Stimulated activated CD8-positive, alpha-beta memory T cell treated with anti-CD3 and anti-CD28 coated beads, Interleukin-15, amount 100 ng/mL, for 24 hours (primary cell): Measurements from ENCODE around the gene RIIAD1.
"Not testable (repeated sequence)": the region's sequence is repeated elsewhere in the genome, so short reads cannot be mapped to it uniquely, and the experiment has no call there.

ENCODE experiments used
- DNase-seq: peaks from one replicate; pipeline ENCODE4 v3.0.0-alpha.2; 2020; ENCODE audit warnings: low read depth

The RIIAD1 gene

DNA sequence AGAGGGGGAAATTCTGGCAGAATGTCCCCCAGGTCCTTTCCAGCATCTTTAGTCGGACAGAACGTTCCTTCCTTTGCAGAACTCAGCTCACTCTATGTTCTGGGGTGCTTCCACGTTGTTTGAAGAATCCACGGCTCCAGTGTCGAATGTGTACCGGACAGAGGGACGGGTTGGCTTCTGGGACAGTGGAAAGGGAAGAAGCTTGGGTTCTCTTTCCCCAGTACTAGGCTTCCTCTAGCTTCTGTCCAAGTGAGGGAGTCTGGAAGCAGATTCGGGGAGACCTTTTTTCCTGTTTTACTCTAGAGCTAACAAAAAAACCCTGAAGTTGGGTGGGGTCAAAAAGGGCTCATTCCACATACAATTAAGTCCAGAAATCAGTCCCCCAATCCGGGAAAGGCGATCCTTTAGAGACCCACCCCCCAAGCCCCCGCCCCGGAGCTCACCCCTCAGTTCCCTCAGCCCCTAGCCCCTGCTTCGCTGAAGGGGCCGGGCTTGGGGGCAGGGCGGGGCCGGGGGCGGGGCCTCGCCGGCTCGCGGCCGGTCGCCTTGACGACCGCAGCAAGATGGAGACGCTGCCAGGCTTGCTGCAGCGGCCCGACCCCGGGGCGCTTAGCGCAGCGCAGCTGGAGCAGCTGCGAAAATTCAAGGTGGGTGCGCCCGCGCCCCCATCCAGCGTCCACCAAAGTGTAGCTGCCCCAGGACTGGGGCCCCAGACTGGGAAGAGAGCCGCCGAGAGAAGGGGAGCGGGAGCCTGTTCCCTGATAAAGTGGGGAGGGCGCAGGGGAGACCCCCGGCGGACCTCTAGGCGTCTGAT lies at the start of gene RIIAD1:
RIIAD1 (plus strand) TSS at position 549 of the 814 bp plus-strand sequence; CDS start at position 564, 15 bp downstream.
- no peak for DNase-seq

GRCh38 chr1:151673407-151673806 lies 47.9 kb upstream of the RIIAD1 start:
- no peak for DNase-seq

DNA sequence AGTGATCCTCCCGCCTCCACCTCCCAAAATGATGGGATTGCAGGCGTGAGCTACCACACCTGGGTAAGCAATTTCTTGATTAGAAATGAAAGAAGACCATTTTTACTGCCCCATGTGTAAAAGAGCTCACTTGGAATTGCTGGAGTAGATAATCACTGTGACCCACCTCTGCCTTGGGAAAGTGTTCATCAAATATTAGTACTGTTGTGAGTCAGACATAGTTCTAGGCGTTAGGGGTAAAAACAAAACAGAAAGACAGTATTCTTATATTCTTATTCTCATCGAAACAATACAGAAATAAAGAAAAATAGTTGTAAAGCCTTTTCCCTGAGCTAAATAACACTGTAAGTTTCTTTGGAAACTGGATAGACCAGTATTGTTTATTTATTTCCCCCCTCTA lies 40.9 kb upstream of the RIIAD1 start:
- DNase-seq: no peak

DNA sequence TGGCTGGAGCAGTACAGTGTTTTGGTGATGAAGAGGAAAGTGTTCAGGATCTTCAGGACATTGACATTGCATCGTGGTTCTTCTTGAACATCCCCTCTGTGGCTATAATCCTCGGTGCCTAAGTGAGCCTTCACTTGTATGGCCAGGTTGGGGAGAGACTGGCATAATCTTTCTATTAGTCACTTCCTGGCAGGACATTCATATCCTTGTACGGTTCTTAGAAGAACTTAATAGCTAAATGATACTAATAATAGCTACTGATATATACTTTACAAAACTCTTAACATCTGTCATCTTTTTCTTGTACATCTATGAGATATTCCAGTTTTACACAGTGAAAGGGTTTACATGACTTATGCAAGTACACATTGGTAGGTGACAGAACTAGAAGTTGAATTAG lies 40.5 kb upstream of the RIIAD1 start:
- DNase-seq: no peak

DNA sequence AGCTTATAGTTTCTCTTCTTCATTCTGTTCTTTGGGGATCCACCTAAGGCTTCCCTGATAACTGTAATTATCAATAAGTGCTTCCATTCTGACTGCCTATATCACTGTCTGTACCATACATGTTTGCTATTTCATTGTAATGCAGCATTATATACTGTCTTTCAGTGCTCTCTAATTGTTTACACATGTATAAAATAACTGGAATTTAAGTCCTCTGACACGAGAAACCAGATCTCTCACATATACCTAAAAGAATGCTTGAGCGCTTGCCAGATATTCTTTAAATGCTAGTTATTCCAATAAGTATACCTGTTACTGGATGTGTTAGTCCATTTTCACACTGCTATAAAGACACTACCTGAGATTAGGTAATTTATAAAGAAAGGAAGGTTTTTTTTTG lies 39.4 kb upstream of the RIIAD1 start:
- DNase-seq: no peak

DNA sequence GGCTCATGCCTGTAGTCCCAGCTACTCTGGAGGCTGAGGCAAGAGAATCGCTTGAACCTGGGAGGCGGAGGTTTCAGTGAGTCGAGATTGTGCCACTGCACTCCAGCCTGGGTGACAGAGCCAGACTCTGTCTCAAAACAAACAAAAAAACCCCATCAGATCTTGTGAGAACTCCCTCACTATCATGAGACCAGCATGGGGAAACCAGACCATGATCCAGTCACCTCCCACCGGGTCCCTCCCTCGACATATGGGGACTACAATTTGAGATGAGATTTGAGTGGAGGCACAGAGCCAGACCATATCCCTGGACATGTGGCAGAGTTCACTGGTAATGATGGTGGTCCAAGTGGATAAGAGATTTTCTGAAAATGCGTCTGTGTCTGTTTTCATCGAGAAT lies 38.4 kb upstream of the RIIAD1 start:
- not testable (repeated sequence) for DNase-seq

- no peak for DNase-seq
Observed at GRCh38 chr1:151684128-151684527, 37.2 kb upstream of the RIIAD1 start.

- no peak for DNase-seq
Observed at GRCh38 chr1:151686561-151686960, 34.8 kb upstream of the RIIAD1 start.

- no peak for DNase-seq
Observed at GRCh38 chr1:151689494-151689893, 31.8 kb upstream of the RIIAD1 start.

DNA sequence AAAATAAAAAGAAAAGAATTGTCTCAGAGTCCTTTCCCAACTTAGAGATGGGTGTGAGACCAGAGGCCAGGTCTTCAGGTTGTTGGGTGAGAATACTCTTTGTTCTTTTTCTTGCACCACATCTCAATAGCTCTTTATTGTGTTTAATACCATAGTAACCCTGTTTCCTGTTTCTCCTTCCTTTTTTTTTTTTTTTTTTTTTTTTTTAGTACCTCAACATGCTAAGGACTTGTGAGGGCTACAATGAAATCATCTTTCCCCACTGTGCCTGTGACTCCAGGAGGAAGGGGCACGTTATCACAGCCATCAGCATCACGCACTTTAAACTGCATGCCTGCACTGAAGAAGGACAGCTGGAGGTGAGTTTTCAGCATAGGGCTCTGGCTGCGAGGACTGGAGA lies 29.1 kb upstream of the RIIAD1 start:
- no peak for DNase-seq

GRCh38 chr1:151693057-151693651 lies 28.2 kb upstream of the RIIAD1 start:
- DNase-seq: no peak

GRCh38 chr1:151701515-151701914 lies 19.8 kb upstream of the RIIAD1 start:
- DNase-seq: no peak

DNA sequence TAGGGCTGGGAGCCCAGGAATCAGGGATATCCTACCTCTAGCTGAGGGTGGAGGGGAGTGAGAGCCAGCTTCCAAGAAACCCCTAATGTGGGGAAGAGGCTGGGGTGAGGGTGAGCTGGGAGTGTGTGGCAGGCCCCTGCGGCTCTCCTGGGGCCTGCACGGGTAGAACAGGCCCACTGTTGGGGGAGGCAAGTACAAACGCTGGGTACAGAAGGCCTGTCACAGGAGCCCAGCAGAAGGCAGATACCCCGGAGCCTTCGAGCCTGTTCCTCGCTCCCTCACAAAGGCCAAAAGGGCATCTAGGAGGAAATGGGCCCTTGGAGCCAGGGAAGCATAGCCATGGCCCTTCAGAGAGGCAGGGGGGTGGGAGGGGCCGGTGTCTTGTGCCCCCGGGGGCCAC lies 18.4 kb upstream of the RIIAD1 start:
- DNase-seq: no peak

DNA sequence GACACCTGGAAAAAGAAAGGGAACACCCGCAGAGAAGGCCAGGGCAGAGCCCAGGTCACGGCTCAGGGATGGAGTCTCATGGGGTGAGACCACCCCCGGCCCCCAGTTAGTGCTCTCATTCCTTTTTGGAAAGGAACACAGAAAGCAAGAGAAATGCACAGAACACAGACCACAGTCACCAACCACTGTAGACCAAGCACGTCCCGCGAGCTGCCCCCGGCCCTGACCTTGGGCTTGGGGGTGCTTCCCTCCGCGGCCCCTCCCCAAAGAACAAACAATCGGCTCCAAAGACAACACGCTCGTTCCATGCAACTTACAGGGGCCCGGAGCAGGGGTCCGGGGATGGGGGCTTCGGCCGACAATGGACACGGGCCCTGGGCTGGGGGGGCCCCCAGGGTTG lies 17.5 kb upstream of the RIIAD1 start:
- no peak for DNase-seq

DNA sequence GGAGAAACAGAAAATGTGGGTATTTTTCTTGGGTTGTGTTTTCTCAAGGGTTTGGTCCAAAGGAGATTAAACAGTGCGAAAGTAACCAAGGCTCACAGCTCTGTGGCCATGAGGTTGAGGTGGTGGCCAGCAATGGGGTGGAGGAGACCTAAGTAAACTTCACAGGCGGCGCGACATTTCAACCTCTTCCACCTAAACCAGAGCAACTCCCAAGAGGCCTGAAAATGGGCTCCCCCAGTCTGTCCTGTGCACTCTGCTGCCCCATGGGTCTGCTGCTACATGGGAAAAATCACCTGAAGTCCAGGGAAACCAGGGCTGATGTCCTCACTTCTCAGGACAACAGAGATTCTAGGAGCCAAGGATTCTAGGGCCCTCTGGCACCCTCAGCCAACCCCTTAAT lies 17.1 kb upstream of the RIIAD1 start:
- DNase-seq: no peak

GRCh38 chr1:151705146-151705545 lies 16.2 kb upstream of the RIIAD1 start:
- DNase-seq: no peak

DNA sequence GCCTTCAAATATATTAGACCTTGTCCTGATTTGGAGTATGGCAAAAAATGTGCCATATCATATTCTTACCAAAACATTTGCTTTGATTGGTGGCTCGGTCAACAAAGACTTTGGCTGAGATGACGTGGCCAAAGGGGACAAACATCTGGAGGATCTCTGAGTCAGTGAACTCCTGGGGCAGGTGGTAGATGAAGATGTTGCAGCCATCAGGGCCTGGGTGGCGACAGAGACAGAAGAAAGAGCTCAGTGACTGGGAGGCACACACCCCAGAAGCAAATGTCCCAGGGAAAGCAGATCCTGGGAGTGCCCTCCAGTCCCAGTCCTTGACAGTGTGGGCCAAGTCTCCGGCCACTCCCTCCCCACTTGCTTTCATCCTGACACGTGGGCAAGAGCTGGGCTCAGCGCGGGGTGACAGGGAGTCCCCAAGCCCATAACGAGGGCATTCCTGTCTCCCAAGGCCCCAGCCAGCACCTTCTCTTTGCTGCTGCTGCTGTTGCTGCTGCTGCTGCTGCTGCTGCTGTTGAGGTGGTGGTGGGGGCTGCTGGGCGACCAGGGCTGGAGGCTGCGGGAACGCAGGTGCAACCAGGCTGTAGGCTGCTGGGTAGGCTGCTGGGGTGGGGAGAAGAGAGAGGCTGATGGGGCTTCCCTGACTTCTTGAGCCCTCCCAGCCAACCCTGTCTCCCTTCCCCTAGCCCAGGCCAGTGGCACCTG lies 15.4 kb upstream of the RIIAD1 start:
- no peak for DNase-seq

DNA sequence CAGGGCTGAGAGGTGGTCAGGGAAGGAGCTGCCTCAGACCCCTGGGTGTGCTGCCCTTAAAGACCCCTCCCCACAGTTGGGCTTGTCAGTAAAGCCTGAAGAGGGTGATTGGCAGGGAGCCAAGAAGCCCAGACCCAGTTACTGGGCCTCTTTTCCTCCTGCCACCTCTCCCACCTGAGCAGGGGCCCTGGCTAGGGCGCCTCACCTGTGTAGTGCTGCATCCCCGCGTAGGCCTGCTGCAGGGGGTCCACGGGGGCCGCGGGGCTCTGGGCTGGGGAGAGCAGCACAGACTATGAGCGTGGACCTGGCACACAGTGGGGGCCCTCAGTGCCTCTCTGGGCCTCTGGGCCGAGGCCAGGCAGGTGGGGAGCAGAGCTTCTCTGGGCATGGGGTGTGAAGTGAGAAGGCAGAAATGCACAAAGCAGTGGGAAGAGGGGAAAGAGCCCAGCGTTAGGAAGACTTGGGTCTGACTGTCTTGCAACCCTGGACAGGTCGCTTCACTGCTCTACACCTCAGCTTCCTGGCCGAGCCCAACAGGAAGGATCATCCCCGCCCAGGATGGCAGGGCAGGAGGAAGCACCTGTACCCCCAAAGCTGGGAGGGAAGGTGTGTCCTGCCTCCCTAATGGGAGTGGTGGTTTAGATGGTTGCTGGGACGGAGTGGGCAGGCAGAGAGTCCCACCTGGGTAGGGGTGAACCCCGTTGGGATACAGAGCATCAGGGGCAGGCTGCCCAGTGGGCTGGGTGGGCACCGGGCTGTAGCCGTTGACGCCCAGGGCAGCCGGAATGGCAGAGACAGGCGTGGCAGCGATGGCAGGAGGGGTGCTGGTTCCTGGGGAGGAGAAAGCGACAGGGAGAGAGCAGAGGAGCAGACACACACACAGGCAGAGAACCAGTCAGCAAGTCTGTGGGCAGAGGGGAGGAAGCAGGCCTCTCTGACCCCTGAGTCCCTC lies 14.6 kb upstream of the RIIAD1 start:
- no peak for DNase-seq

- DNase-seq: no peak
Observed at GRCh38 chr1:151707541-151708065, 13.7 kb upstream of the RIIAD1 start.

GRCh38 chr1:151708891-151709290 lies 12.4 kb upstream of the RIIAD1 start:
- no peak for DNase-seq

DNA sequence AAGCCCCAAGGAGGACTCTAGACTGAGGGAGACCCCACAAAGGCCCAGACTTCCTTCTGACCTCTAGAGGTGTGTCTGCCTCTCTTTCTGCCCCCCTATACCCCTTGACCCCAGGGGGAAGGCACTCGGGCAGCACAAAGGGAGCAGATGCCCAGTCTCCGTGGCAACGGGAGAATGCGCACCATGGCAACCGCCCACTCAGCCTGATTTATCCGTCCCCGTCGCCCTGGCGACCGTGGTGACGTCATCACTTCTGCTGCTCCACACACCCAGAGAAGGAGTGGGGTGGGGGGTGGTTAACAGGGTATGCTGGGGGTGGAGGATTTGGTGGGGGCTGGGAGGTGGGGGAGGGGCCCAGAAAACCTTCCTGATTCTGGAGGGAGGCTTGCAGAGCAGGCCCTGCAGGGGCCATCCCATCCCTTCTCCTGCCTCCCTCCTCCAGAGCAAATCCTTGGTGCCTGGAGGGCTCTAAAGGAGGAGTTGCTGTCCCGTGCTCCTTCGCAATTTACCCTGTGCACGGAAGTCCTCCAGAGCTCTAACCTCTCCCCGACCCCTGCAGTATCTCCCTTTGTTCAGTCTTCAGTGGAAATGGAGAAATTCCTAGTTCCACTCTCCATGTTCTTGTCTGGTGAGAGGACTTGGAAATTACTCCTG lies 11.0 kb upstream of the RIIAD1 start:
- DNase-seq: no peak
